GM12878 (cell line): ENCODE results near the gene BTG4. TPM values are rescaled to one million over a fixed set of nuclear protein-coding genes. Genes with fewer than 3 reads are reported as not detected.

Experiments
- ATAC-seq: fragments of 200-7000 bp; cut with Tn5 transposase; 3 replicates; pipeline ENCODE4 v1.9.1; 2020; ENCODE audit warnings: mild to moderate bottlenecking, moderate library complexity
- BruUV-seq: library from RNA; stranded (reverse); fragments of 400-500 nt; replicated peaks from 2 replicates; lab custom pipeline; 2021; lab: Mats Ljungman, UMichigan
- CTCF ChIA-PET: fragments of 300-600 bp; sonication (Branson Sonifier 250); formaldehyde crosslinking; extraction: SDS; loops from one replicate; lab custom pipeline; 2021; ENCODE audit warnings: inconsistent platforms; lab: Yijun Ruan, JAX
- POLR2A ChIA-PET: fragments of 350-600 bp; formaldehyde crosslinking; extraction: SDS; loops from one replicate; lab custom pipeline; 2021; ENCODE audit warnings: inconsistent platforms; lab: Charles Lee
- RAD21 ChIA-PET: fragments of 300-600 bp; sonication (Branson Sonifier 250); formaldehyde crosslinking; loops from one replicate; lab custom pipeline; 2023; ENCODE audit warnings: antibody characterized with exemption; ENCODE audit not compliant: unreplicated experiment; lab: Charles Lee
- SMC1A ChIA-PET: fragments of 300-600 bp; sonication (Branson Sonifier 250); formaldehyde crosslinking; loops from one replicate; lab custom pipeline; 2023; ENCODE audit not compliant: unreplicated experiment, uncharacterized antibody; lab: Charles Lee
- DNase-seq: peaks from one replicate; pipeline ENCODE4 v3.0.0-alpha.2; 2011; ENCODE audit warnings: low read depth, low spot score
- FAIRE-seq: peaks from 3 replicates; lab custom pipeline; 2011; peaks lifted over from hg19 to GRCh38; lab: Jason Lieb, UNC
- H2AFZ ChIP-seq: 2 replicates; pipeline ENCODE4 v1.6.0; 2011; ENCODE audit warnings: low read depth, low read length, control low read depth; ENCODE audit not compliant: control insufficient read depth
- H3K27ac ChIP-seq: 2 replicates; pipeline ENCODE4 v1.5.1; 2011; ENCODE audit warnings: control low read depth; ENCODE audit not compliant: control insufficient read depth, insufficient read depth
- H3K27me3 ChIP-seq, 2 experiments: replicated peaks in 1 of 2; 2 replicates each; pipeline versions ENCODE4 v1.6.0 to v1.6.1; 2011; ENCODE audit warnings: low read length in 1 of 2; ENCODE audit not compliant: control insufficient read depth in 2 of 2, insufficient read depth in 2 of 2
- H3K36me3 ChIP-seq, 2 experiments: 2 replicates each; pipeline ENCODE4 v1.5.1; 2011; ENCODE audit warnings: low read length in 1 of 2; ENCODE audit not compliant: control insufficient read depth in 2 of 2, insufficient read depth in 2 of 2
- H3K4me1 ChIP-seq: 2 replicates; pipeline ENCODE4 v1.6.1; 2011; ENCODE audit warnings: mild to moderate bottlenecking, low read length, moderate library complexity, mixed read lengths; ENCODE audit not compliant: control insufficient read depth, insufficient read depth
- H3K4me2 ChIP-seq: 2 replicates; pipeline ENCODE4 v1.6.0; 2011; ENCODE audit warnings: control low read depth; ENCODE audit not compliant: control insufficient read depth, insufficient read depth
- H3K4me3 ChIP-seq: fragments of 200-600 bp; sonication (generic); 2 replicates; pipeline ENCODE4 v1.5.1; 2016
- H3K79me2 ChIP-seq: 2 replicates; pipeline ENCODE4 v1.6.0; 2011; ENCODE audit warnings: low read length; ENCODE audit not compliant: control insufficient read depth, insufficient read depth
- H3K9ac ChIP-seq: 2 replicates; pipeline ENCODE4 v1.8.0; 2011; ENCODE audit warnings: low read length, control low read depth, mixed read lengths; ENCODE audit not compliant: control insufficient read depth, insufficient read depth
- H3K9me3 ChIP-seq: replicated peaks from 3 replicates; pipeline ENCODE4 v1.5.1; 2011; ENCODE audit warnings: mild to moderate bottlenecking, low read length; ENCODE audit not compliant: control insufficient read depth, insufficient read depth
- H4K20me1 ChIP-seq: 2 replicates; pipeline ENCODE4 v1.6.0; 2011; ENCODE audit not compliant: control insufficient read depth, insufficient read depth
- CTCF ChIP-seq, 3 experiments: IDR thresholded peaks in 2 of 3; conservative IDR thresholded peaks in 1 of 3; 2 replicates each; pipeline ENCODE4 v1.5.1; 2011; ENCODE audit warnings: low read depth in 3 of 3, low read length in 3 of 3, mild to moderate bottlenecking in 3 of 3, control low read depth in 2 of 3, moderate library complexity in 2 of 3, inconsistent platforms in 1 of 3, mixed read lengths in 1 of 3; ENCODE audit not compliant: control insufficient read depth in 2 of 3, insufficient read depth in 1 of 3; ENCODE audit errors: extremely low read depth in 1 of 3
- MEF2B ChIP-seq: fragments of 450-650 bp; IDR thresholded peaks from 2 replicates; pipeline ENCODE4 v1.6.1; 2018; ENCODE audit warnings: mild to moderate bottlenecking, moderate library complexity; ENCODE audit not compliant: partially characterized antibody, poor library complexity, severe bottlenecking
- NR2F1 ChIP-seq: fragments of 450-650 bp; conservative IDR thresholded peaks from 2 replicates; pipeline ENCODE4 v1.6.1; 2017; ENCODE audit warnings: mild to moderate bottlenecking
- POLR2AphosphoS2 ChIP-seq: IDR thresholded peaks from 2 replicates; pipeline ENCODE4 v1.6.1; 2011; ENCODE audit warnings: low read depth, mild to moderate bottlenecking, low read length, improper control_type of control experiment, moderate library complexity
- RAD21 ChIP-seq: IDR thresholded peaks from 2 replicates; pipeline ENCODE4 v1.6.1; 2011; ENCODE audit warnings: mild to moderate bottlenecking, low read depth, low read length, moderate library complexity; ENCODE audit not compliant: insufficient read depth
- SMAD1 ChIP-seq: fragments of 450-650 bp; IDR thresholded peaks from 2 replicates; pipeline ENCODE4 v1.6.1; 2018; ENCODE audit warnings: mild to moderate bottlenecking, low read depth; ENCODE audit not compliant: partially characterized antibody
- SMC3 ChIP-seq: IDR thresholded peaks from 2 replicates; pipeline ENCODE4 v1.6.1; 2011; ENCODE audit warnings: low read length, improper control_type of control experiment, borderline replicate concordance
- SREBF2 ChIP-seq: IDR thresholded peaks from 2 replicates; pipeline ENCODE4 v1.6.1; 2012; ENCODE audit warnings: mild to moderate bottlenecking, low read length
- WGBS: methylation state at CpG from one replicate; pipeline ENCODE4 v1.1.6; 2016; ENCODE audit warnings: low lambda C conversion rate; ENCODE audit not compliant: insufficient replicate concordance, insufficient coverage; ENCODE audit errors: missing lambda C conversion rate; 5-methylcytosine and 5-hydroxymethylcytosine counted together
- in situ Hi-C: fragments of 300-500 bp; cut with MboI; formaldehyde crosslinking; loops from 9 replicates; pipeline ENCODE4 v1.14.3; 2018; ENCODE audit warnings: mixed read lengths
- intact Hi-C: fragments of 100-400 bp; cut with micrococcal nuclease; formaldehyde crosslinking; loops from one replicate; pipeline ENCODE4 v1.14.2; 2022; ENCODE audit not compliant: unreplicated experiment
- polyA plus RNA-seq, 11 experiments: library from polyadenylated mRNA; depleted of rRNA in 4 of 11; unstranded in 6 of 11; stranded (reverse) in 5 of 11; fragments of >200 nt; fragmentation: Nextera tagmentation in 4 of 11; fragmentation: Illumina TruSeq in 1 of 11; extraction: Ambion mirVana in 4 of 11; extraction: Trizol in 1 of 11; gene quantifications; 1 replicate in 1 of 11; 2 replicates in 10 of 11; pipeline versions ENCODE4 v1.2.1 to v1.2.3, GENCODE V29; 2011 to 2016; ENCODE audit warnings: inconsistent platforms in 2 of 11, missing spikeins in 2 of 11, low read depth in 1 of 11
- total RNA-seq, 4 experiments: library from RNA; depleted of rRNA in 3 of 4; stranded (reverse); fragments of >200 nt in 3 of 4; fragmentation: Illumina TruSeq in 1 of 4; extraction: Trizol in 1 of 4; gene quantifications; 2 replicates each; pipeline versions ENCODE4 v1.2.1 to v1.2.3, GENCODE V29; 2013 to 2021

Gene BTG4
- total and polyA plus RNA-seq, 10 of the 15 experiments (the other 5 are each of a cell fraction or from before 2014, with no cell fraction given) = 0.14 TPM; not detected in 9

GRCh38 chr11:111455291-111456085 lies 56.7 kb downstream of the BTG4 start:
- POLR2A ChIA-PET = no interaction called here
- H3K4me2 ChIP-seq = no peak overlapping the region

GRCh38 chr11:111454561-111455192 lies 57.5 kb downstream of the BTG4 start:
- H3K4me3 ChIP-seq = no peak overlapping the region
- peaks cover 3% of the 10 kb centered on the region in 2 experiments; a peak in 3 of 4 replicates for H3K27me3 ChIP-seq
- no peaks in the 10 kb centered on the region; the same call in 2 of the 3 replicates for H3K9me3 ChIP-seq
- FAIRE-seq = no peak
- H3K4me2 ChIP-seq = no peak overlapping the region
- H3K4me1 ChIP-seq = peaks cover 9% of the 10 kb centered on the region
- no TSS peak for BruUV-seq
- peak; percentile 77 for ATAC-seq
- ChIA-PET POLR2A (no interaction called here), SMC1A (interaction anchor here (0.7 to 2.0 kb wide), 9 partner anchors 9 to 322 kb away, joined by 3 to 7 read pairs (median 3); no protein-coding TSS in a partner anchor), CTCF (interaction anchor here (0.5 to 2.8 kb wide), 15 partner anchors 10 to 1589 kb away, joined by 3 to 12 read pairs (median 4); no protein-coding TSS in a partner anchor), RAD21 (interaction anchor here (0.9 to 1.6 kb wide), 10 partner anchors 9 to 385 kb away, joined by 3 to 4 read pairs (median 3); no protein-coding TSS in a partner anchor)
- intact Hi-C loops = loop anchor here (5.0 to 10.0 kb wide), 3 partner anchors 123 to 390 kb away; no protein-coding TSS in a partner anchor
- TF ChIP-seq SMC3 = peak; percentile 39; the same call in 1 of the 2 replicates
- peak; percentile 43 for TF ChIP-seq RAD21
- no peak for TF ChIP-seq NR2F1
- TF ChIP-seq CTCF (IDR thresholded peaks at IDR 0.05 in 2 of 3, conservative IDR thresholded peaks at IDR 0.05 in 1 of 3; ENCODE audit: control insufficient read depth in 2 of 3, extremely low read depth in 1 of 3, insufficient read depth in 1 of 3, low read depth in 3 of 3, low read length in 3 of 3) = peak; percentile 21 to 52 (median 38); a peak in 5 of 6 replicates
- TF ChIP-seq SMAD1 = no peak
- in situ Hi-C loops = no loop called here
- no peak overlapping the region for H3K27ac ChIP-seq
- DNase-seq = no peak
- H3K36me3 ChIP-seq = no peaks in the 10 kb centered on the region
- no peak overlapping the region for H3K9ac ChIP-seq
- no peaks in the 10 kb centered on the region for H4K20me1 ChIP-seq
- H3K79me2 ChIP-seq = no peaks in the 10 kb centered on the region
- H2AFZ ChIP-seq = no peak overlapping the region
- 21% methylated on average over 11 of the region's 11 CpGs for WGBS

More at GRCh38 chr11:111455291-111456085, 56.7 kb downstream of the BTG4 start:
- ChIA-PET RAD21 (interaction anchor here (0.9 to 1.6 kb wide), 10 partner anchors 10 to 384 kb away, joined by 3 to 4 read pairs (median 3); no protein-coding TSS in a partner anchor), SMC1A (interaction anchor here (0.6 to 2.0 kb wide), 10 partner anchors 9 to 273 kb away, joined by 3 to 7 read pairs (median 3); no protein-coding TSS in a partner anchor)
- intact Hi-C loops = loop anchor here (10.0 kb wide), 2 partner anchors 319 to 389 kb away; no protein-coding TSS in a partner anchor
- H3K27ac ChIP-seq = no peak overlapping the region
- TF ChIP-seq SREBF2 (no peak), MEF2B (peak; percentile 38), POLR2AphosphoS2 (no peak)
- TF ChIP-seq, all 136 proteins: peak for 1
- ATAC-seq (no peak; the same call in 2 of the 3 replicates), FAIRE-seq (no peak), DNase-seq (no peak)
- H3K79me2 ChIP-seq = no peaks in the 10 kb centered on the region
- peaks cover 3% of the 10 kb centered on the region in 2 experiments; a peak in 3 of 4 replicates for H3K27me3 ChIP-seq
- CTCF ChIA-PET = interaction anchor here (0.8 to 2.8 kb wide), 12 partner anchors 9 to 1590 kb away, joined by 3 to 12 read pairs (median 4); no protein-coding TSS in a partner anchor
- no peaks in the 10 kb centered on the region for H4K20me1 ChIP-seq
- no peaks in the 10 kb centered on the region for H3K36me3 ChIP-seq
- no peak overlapping the region for H3K9ac ChIP-seq
- no peak overlapping the region for H2AFZ ChIP-seq
- whole genome bisulfite sequencing = 27% methylated on average over 21 of the region's 21 CpGs
- peaks cover 4% of the 10 kb centered on the region for H3K4me1 ChIP-seq
- no peaks in the 10 kb centered on the region for H3K9me3 ChIP-seq
- in situ Hi-C loops = no loop called here
- no TSS peak for BruUV-seq
- H3K4me3 ChIP-seq = no peak overlapping the region
